Measurements from ENCODE around the gene ATR. TPM values are rescaled to one million over a fixed set of nuclear protein-coding genes. Genes with fewer than 3 reads are reported as not detected.
"Not testable (repeated sequence)": the region's sequence is repeated elsewhere in the genome, so short reads cannot be mapped to it uniquely, and the experiment has no call there.

The ATR gene
- total RNA-seq, 4 donors from 2014 or later, result 21.0 to 53.6 (median 23.9) TPM

DNA sequence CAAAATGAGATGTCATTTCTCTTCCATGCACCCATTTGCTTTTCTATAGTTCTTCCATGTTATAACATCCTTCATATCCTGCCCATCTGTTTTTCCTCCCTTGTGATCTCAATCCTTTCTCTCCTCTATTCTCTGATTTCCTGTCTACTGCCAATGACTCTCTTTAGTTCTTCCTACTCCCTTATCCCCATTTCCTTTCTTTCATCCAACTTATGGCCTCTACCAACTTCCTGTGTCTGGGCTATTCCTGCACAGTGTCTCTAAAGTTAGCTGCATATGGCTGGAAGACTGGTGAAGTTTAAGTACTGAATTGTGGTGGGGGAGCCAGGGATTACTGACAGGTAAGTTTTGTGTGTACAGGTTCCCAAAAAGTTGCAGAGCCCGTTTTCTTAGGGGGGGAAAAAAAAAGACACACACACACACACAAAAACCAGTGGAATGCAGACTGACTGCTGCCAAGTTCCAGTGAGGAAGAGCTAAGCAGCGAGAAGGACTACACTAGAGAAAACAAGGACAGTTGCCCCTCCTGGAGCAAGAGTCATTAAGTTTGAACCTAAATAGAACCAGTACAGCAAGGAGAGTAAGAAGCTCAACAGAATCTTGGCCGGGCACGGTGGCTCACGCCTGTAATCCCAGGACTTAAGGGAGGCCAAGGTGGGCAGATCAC lies 159.5 kb downstream of the ATR start:
- Histone ChIP-seq H3K27ac (no peak overlapping the region), H3K9me3 (no peaks in the 10 kb centered on the region)

DNA sequence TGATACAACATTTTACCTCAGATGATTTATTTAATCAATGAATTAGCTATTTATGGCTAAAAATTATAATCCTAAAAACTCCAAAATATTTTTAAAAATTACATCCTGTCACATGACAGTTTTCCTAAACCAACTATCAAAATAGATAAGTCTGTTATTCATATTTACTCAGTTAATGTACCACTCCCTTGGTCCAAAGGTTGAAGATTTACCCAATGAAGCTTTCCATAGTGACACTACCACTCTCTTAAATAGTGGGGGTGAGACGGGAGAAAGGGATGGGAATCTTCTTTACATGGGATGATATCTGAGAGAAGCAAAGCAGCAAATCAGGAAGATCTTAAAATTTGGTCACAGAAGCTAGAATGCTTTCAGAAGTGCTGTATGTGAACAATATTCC lies 161.2 kb downstream of the ATR start:
- no peak for DNase-seq
- Histone ChIP-seq H3K4me3 (no peak overlapping the region), H3K9me3 (no peaks in the 10 kb centered on the region), H3K27me3 (no peaks in the 10 kb centered on the region), H3K36me3 (peaks cover 0 to 92% (median 0%) of the 10 kb centered on the region in 3 donors), H3K27ac (no peak overlapping the region), H3K4me1 (no peaks in the 10 kb centered on the region)
- TF ChIP-seq POLR2A (IDR thresholded peaks at IDR 0.05) (no peak), CTCF (IDR thresholded peaks at IDR 0.05) (no peak)

More for the DNA sequence above, 159.5 kb downstream of the ATR start:
- Histone ChIP-seq H3K4me3 (no peak overlapping the region), H3K36me3 (peaks cover 0 to 92% (median 0%) of the 10 kb centered on the region in 3 donors), H3K27me3 (no peaks in the 10 kb centered on the region), H3K4me1 (no peaks in the 10 kb centered on the region)
- DNase-seq, result no peak
- TF ChIP-seq CTCF (IDR thresholded peaks at IDR 0.05) (no peak), POLR2A (IDR thresholded peaks at IDR 0.05) (no peak)

- H3K27ac ChIP-seq, H3K9me3 ChIP-seq, H3K4me1 ChIP-seq, H3K27me3 ChIP-seq, DNase-seq, H3K4me3 ChIP-seq: not testable (repeated sequence)
- peaks cover 0 to 92% (median 2%) of the 10 kb centered on the region in 3 donors for H3K36me3 ChIP-seq
These were observed 178.0 kb downstream of the ATR start for GRCh38 chr3:142400537-142400936.

Small RNAs within 50 kb of the gene (small RNA-seq; reads per million reads assigned to genes)
- gene RNA5SP143 (0 reads per million in 2 donors), gene RNU1-100P (0 reads per million in 2 donors), gene RNU6-1294P (0 reads per million in 2 donors)

Other genes starting within 250 kb of the ATR start
- 10 to 100 TPM; 74.6 to 95.2 (median 80.9) TPM for gene XRN1, start 130.7 kb downstream of the ATR start, total RNA-seq
- 100 to 1,000 TPM in 3 of 4 donors, 10 to 100 TPM in 1; 48.7 to 661 (median 328) TPM for gene PLS1, start 17.7 kb upstream of the ATR start, total RNA-seq
- 10 to 100 TPM in 1 of 4 donors, 1 to 10 TPM in 3; 1.1 to 12.4 (median 3.4) TPM for gene TRPC1, start 145.3 kb upstream of the ATR start, total RNA-seq